LNCaP clone FGC (cell line): ENCODE measurements around the gene HAPLN2.

ENCODE experiments used
- DNase-seq: peaks from one replicate; pipeline ENCODE4 v3.0.0-alpha.2; 2011; ENCODE audit warnings: low read depth
- H3K4me3 ChIP-seq: 2 replicates; pipeline ENCODE4 v1.5.1; 2011; ENCODE audit warnings: mild to moderate bottlenecking, low read depth, low read length, control low read depth
- TF ChIP-seq, protein P1 (sequence below): IDR thresholded peaks from 2 replicates; pipeline ENCODE4 v1.5.1; 2012; ENCODE audit warnings: mild to moderate bottlenecking; ENCODE audit not compliant: control insufficient read depth, insufficient read depth; ENCODE audit errors: extremely low read depth

The HAPLN2 gene

DNA sequence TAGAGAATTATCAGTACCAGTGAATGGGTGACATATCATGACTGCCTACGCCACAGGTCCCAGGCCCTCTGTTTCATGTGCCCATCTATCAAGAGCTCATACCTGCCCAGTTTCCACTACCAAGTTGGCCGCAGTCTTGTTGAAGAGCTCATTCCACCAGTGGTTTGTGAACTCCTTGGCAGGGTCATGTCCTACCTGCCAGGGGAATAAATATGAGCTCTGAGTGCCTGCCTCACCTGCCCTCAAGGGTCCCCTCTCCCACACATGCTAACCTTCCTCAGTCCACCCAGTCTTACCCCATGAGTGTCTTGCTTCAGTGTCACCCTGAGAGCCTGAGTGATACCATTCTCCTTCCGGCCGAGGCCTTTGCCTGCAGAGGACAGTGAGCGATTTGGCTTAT, 21.1 kb upstream of the HAPLN2 start:
- H3K4me3 ChIP-seq = no peak overlapping the region
- TF ChIP-seq, protein P1, sequence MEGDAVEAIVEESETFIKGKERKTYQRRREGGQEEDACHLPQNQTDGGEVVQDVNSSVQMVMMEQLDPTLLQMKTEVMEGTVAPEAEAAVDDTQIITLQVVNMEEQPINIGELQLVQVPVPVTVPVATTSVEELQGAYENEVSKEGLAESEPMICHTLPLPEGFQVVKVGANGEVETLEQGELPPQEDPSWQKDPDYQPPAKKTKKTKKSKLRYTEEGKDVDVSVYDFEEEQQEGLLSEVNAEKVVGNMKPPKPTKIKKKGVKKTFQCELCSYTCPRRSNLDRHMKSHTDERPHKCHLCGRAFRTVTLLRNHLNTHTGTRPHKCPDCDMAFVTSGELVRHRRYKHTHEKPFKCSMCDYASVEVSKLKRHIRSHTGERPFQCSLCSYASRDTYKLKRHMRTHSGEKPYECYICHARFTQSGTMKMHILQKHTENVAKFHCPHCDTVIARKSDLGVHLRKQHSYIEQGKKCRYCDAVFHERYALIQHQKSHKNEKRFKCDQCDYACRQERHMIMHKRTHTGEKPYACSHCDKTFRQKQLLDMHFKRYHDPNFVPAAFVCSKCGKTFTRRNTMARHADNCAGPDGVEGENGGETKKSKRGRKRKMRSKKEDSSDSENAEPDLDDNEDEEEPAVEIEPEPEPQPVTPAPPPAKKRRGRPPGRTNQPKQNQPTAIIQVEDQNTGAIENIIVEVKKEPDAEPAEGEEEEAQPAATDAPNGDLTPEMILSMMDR = no peak
- DNase-seq = no peak

DNA sequence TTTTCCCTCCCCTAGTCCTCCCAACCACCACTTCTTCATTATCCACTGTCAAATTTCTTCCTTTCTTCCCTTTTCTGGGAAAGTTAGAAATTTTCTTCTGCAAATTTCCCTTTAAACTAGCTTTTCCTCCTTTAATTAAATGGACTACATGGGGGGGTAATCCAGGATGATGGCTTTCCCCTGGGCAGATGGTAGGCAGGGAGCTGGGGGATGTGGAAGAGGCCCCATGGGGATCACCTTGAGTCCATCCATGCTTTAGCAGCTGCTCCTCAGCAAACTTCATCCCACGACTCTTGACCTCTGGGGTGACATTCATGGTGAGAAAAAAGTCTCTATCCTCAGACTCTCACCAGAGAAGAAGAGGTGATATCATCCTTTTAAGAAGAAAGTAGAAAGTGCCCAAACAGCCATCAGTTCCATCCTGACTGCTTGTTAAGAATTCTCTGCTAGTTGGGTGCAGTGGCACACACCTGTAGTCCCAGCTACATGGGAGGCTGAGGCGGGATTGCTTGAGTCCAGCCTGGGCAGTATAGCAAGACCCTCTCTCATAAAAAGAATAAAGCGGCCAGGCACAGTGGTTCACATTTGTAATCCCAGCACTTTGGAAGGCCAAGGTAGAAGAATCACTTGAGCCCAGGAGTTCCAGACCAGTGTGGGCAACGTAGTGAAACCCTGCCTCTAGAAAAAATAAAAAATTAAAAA, 20.3 kb upstream of the HAPLN2 start:
- no peak overlapping the region for H3K4me3 ChIP-seq
- DNase-seq = no peak
- TF ChIP-seq, protein P1 = no peak

DNA sequence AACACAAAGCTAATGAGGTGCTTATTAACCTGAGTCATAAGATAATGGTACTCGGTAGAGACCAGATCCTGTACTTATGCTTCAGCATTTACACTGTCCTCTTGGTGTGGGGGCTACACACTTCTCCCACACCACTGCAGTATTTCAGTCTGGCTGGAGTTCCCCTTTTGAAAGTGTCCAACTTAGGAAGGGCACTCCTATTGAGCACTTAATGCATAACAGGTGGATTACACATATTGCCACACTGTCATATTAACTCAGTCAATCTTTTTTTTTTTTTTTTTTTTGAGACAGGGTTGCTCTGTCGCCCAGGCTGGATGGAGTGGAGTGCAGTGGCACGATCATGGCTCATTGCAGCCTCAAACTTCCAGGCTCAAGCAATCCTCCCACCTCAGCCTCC, 19.4 kb upstream of the HAPLN2 start:
- TF ChIP-seq, protein P1 = peak; percentile 21; the same call in 1 of the 2 replicates
- no peak overlapping the region for H3K4me3 ChIP-seq
- DNase-seq = no peak

DNA sequence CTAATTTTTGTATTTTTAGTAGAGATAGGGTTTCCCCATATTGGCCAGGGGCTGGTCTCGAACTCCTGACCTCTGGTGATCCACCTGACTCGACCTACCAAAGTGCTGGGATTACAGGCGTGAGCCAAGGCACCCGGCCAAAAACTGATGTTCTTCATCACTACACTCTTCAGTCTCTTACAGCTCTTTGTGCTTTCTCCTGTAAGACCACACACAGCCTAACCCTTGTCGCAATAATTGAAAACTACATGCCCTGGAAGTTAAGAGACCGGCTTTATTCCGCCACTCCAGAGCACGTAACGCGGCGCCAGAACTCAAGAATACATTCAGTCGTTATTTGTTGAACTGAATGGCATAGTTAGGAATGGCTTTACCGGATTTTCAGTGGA, 18.5 kb upstream of the HAPLN2 start:
- no peak for DNase-seq
- TF ChIP-seq, protein P1 = no peak
- H3K4me3 ChIP-seq = peak overlapping the region; percentile 62

DNA sequence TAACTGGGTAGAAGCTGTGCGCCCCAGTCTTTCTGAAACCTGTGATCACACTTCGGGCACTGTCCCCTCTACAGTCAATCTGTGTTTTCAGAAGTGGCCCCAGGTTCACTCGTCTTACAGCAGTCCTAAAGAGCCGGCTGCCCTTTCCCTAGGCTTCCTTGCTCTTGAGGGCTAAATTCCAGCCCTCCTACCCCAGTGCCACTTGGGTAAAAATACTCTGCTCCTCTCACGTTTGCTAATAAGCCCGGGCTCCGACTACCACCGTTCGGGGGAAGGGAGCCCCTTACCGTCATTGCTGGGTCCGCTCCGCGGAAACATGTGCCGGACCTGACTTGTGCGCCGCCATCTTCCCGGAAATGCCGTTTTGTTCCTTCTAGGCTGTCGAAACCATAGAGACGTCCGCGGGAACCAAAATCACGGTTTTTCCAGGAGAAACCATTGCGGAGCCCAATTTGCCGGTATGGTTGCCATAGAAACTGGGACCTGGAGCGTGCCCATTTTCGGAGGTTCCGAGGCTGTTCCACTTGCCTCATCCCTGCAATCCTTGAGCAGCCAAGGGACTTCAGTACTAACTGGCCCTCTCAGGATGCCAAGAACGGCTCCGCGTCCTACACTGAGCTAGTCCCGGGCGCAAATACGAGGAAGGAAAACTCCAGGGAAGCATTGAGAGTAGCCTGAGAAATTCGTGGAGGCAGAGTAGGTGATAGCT, 17.9 kb upstream of the HAPLN2 start, which contains the start of gene GPATCH4:
GPATCH4 (minus strand) TSS at position 358 of the 709 bp plus-strand sequence.
- TF ChIP-seq, protein P1 = no peak
- peak within 1 kb of the TSS; percentile 62 for H3K4me3 ChIP-seq
- peak; percentile 35 for DNase-seq

DNA sequence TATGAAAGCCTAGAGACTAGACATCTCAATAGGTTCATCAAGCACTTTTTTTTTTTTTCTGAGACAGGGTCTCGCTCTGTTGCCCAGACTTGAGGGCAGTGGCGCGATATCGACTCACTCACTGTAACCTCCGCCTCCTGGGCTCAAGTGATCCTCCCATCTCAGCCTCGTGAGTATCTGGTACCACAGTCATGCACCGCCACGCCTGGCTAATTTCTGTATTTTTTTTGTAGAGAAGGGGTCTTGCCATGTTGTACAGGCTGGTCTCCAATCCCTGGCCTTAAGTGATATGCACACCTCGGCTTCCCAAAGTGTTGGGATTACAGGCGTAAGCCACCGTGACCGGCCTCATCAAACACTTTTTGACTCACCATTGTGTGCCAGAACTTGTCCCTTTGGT, 17.3 kb upstream of the HAPLN2 start:
- H3K4me3 ChIP-seq = peak overlapping the region; percentile 62
- TF ChIP-seq, protein P1 = no peak
- no peak for DNase-seq
